Ishikawa (cell line): ENCODE results near the gene TELO2.

Experiments used
- CEBPB ChIP-seq: IDR thresholded peaks from 2 replicates; pipeline ENCODE4 v1.6.1; 2012
- EP300 ChIP-seq: IDR thresholded peaks from 2 replicates; pipeline ENCODE4 v1.6.1; 2012; ENCODE audit warnings: borderline replicate concordance
- REST ChIP-seq: IDR thresholded peaks from 2 replicates; pipeline ENCODE4 v1.6.1; 2012; ENCODE audit warnings: low read depth, mild to moderate bottlenecking
- TEAD4 ChIP-seq: IDR thresholded peaks from 2 replicates; pipeline ENCODE4 v1.6.1; 2012
- YY1 ChIP-seq: IDR thresholded peaks from 2 replicates; pipeline ENCODE4 v1.6.1; 2012; ENCODE audit warnings: low read depth
- ZBTB7A ChIP-seq: IDR thresholded peaks from 2 replicates; pipeline ENCODE4 v1.6.1; 2012; ENCODE audit warnings: low read depth
- TF ChIP-seq, protein P1 (sequence below): IDR thresholded peaks from 2 replicates; pipeline ENCODE4 v1.6.1; 2012

DNA sequence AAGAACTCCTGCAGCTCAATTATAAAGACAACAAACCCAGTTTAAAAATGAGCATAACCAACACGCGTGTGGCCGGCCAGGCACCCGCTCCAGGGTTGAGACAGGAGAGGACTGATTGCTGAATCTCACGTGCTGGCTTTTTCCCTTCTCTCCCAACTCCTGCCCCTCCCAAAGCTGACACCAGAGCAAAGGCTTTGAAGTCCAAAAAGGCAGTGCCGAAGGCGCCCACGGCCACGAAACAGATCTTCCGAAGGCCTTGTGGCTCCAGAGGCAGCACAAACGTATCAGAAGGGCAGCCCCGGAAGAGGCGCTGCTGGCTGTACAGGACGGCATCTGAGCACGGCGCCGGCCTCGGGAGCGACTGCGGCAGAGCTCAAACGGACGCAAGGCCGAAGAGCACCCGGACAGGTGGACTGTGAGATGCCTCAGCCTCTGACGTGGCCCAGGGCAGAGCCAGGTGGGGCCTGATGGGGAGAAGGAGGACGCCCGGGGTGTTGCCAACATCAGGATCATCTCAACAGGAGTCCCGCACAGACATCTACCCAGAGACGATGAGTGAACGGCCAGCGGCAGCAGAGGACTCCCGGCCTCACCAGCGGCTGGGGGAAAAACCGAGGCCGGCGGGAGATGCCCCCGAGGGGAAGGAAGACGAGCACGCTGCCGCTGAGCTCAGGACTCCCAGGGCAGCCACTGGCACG, 28.8 kb upstream of the TELO2 start:
- TF ChIP-seq ZBTB7A (no peak), REST (no peak), YY1 (no peak), CEBPB (no peak), EP300 (no peak), TEAD4 (no peak)
- TF ChIP-seq, protein P1, sequence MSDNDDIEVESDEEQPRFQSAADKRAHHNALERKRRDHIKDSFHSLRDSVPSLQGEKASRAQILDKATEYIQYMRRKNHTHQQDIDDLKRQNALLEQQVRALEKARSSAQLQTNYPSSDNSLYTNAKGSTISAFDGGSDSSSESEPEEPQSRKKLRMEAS, result no peak
